ENCODE results near the gene LSM7.

The LSM7 gene

DNA sequence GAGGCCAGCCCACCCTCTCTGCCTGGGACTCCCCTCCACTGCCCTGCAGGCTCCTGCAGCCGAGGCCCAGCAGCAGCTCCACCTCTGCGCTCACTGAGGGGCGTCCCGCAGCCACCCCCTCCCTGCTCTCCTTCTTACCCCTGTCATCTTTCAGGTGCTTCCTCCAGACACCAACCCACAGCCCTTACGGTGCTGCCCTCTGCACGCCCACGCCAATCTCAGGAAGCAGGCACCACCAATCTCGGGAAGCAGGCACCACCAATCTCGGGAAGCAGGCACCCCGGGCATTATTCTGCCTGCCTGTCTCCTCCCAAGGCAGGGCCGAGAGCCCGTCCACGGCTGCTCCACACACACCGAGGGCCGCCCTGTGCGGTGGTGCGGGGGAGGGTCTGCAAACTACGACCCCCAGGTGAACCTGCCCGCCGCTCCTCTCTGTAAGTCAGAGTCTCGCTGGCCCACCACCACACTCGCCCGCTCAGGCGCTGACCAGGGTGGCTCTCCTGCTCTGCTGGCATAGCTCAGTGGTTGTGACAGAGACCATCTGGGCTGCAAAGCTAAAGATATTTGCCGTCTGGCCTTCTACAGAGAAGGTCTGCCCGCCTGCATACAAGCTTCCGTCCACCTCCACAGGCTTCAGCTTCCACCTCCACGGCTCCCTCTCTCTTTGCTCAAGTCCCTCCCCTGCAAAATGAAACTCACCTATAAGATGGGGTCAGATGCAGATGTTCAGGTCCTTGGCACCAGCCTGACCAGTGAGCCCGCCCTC, 2.9 kb downstream of the LSM7 start:
- no peaks in the 10 kb centered on the region for H3K27me3 ChIP-seq (ENCODE audit: insufficient read depth, insufficient read length)
- no peak for TF ChIP-seq YY1 (IDR thresholded peaks at IDR 0.05; ENCODE audit: insufficient read depth, insufficient read length)
- TF ChIP-seq SUZ12 (IDR thresholded peaks at IDR 0.05; ENCODE audit: extremely low read depth, insufficient read depth, insufficient read length), result no peak
- no peak for TF ChIP-seq ZNF274 (IDR thresholded peaks at IDR 0.05; ENCODE audit: low read depth, low read length)
- no peak overlapping the region for H3K4me3 ChIP-seq (ENCODE audit: insufficient read length, low read depth)
- no peaks in the 10 kb centered on the region for H3K9me3 ChIP-seq (ENCODE audit: insufficient read depth, low read length)
- DNase-seq (ENCODE audit: low read depth, low spot score), result no peak
- H3K4me1 ChIP-seq (ENCODE audit: insufficient read depth, insufficient read length), result peaks cover 11% of the 10 kb centered on the region
- H3K36me3 ChIP-seq (ENCODE audit: insufficient read depth, insufficient read length, low read length), result peaks cover 63% of the 10 kb centered on the region
- H3K9ac ChIP-seq (ENCODE audit: insufficient read length, low read depth), result no peak overlapping the region

DNA sequence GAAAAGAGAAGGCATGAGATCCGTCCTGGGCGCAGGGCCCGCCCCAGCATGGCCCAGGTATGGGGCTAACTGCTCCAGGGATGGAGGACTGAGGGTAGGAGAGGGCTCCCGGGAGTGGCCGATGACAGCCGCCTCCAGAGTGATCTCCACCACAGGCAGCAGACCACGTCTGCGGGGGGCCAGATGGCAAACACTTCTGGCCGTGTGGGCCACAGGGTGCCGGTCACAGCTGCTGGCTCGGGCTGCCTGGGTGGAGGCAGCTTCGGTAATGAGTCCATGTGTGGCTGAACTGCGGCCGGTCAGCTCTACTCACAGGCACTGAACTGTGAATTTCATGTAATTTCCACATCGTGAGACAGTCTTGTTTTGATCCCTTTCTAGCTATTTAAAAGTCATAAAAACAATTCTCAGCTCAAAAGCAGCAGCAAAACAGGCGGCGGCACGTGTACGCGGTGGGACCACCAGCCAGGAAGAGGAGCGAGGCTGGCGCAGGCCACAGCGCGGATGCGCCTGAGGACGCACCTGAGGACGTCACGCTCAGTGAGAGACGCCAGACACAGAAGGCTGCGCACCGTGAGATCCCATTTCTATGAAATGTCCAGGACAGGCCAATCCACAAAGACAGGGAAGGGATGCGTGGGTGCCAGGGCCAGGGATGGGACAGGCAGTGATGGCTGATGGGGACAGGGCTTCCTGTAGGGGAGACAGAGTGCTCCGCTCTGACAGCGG, 4.0 kb downstream of the LSM7 start:
- no peak for DNase-seq (ENCODE audit: low read depth, low spot score)

DNA sequence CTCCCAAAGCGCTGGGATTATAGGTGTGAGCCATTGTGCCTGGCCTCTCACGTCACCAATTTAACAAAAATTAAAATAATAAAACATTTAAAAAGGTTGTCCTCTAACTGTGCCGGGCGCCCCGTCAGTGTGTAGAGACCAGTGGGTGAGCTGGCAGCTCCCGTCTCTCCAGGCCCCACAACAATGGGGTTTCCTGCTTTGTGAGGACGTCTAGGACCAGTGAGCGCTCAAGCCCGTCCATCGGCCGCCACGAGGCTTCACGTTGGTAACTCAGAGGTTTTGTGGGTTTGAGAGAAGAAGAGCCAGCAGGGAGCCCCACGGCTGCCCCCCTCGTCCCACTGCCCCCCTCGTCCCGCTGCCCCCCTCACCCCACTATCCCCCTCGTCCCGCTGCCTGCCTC, 4.7 kb downstream of the LSM7 start:
- no peak overlapping the region for H3K4me3 ChIP-seq (ENCODE audit: insufficient read length, low read depth)
- H3K27me3 ChIP-seq (ENCODE audit: insufficient read depth, insufficient read length), result no peaks in the 10 kb centered on the region
- H3K9ac ChIP-seq (ENCODE audit: insufficient read length, low read depth), result no peak overlapping the region
- H3K4me1 ChIP-seq (ENCODE audit: insufficient read depth, insufficient read length), result peaks cover 8% of the 10 kb centered on the region
- peaks cover 61% of the 10 kb centered on the region for H3K36me3 ChIP-seq (ENCODE audit: insufficient read depth, insufficient read length, low read length)
- no peak for DNase-seq (ENCODE audit: low read depth, low spot score)
- no peaks in the 10 kb centered on the region for H3K9me3 ChIP-seq (ENCODE audit: insufficient read depth, low read length)
- TF ChIP-seq ZNF274 (IDR thresholded peaks at IDR 0.05; ENCODE audit: low read depth, low read length) (no peak), YY1 (IDR thresholded peaks at IDR 0.05; ENCODE audit: insufficient read depth, insufficient read length) (no peak), SUZ12 (IDR thresholded peaks at IDR 0.05; ENCODE audit: extremely low read depth, insufficient read depth, insufficient read length) (no peak)

More for the DNA sequence above, 4.0 kb downstream of the LSM7 start:
- TF ChIP-seq YY1 (IDR thresholded peaks at IDR 0.05; ENCODE audit: insufficient read depth, insufficient read length) (no peak), SUZ12 (IDR thresholded peaks at IDR 0.05; ENCODE audit: extremely low read depth, insufficient read depth, insufficient read length) (no peak), ZNF274 (IDR thresholded peaks at IDR 0.05; ENCODE audit: low read depth, low read length) (no peak)
- Histone ChIP-seq H3K36me3 (ENCODE audit: insufficient read depth, insufficient read length, low read length) (peaks cover 61% of the 10 kb centered on the region), H3K4me1 (ENCODE audit: insufficient read depth, insufficient read length) (peaks cover 11% of the 10 kb centered on the region), H3K9me3 (ENCODE audit: insufficient read depth, low read length) (no peaks in the 10 kb centered on the region), H3K9ac (ENCODE audit: insufficient read length, low read depth) (no peak overlapping the region), H3K27me3 (ENCODE audit: insufficient read depth, insufficient read length) (no peaks in the 10 kb centered on the region), H3K4me3 (ENCODE audit: insufficient read length, low read depth) (no peak overlapping the region)

DNA sequence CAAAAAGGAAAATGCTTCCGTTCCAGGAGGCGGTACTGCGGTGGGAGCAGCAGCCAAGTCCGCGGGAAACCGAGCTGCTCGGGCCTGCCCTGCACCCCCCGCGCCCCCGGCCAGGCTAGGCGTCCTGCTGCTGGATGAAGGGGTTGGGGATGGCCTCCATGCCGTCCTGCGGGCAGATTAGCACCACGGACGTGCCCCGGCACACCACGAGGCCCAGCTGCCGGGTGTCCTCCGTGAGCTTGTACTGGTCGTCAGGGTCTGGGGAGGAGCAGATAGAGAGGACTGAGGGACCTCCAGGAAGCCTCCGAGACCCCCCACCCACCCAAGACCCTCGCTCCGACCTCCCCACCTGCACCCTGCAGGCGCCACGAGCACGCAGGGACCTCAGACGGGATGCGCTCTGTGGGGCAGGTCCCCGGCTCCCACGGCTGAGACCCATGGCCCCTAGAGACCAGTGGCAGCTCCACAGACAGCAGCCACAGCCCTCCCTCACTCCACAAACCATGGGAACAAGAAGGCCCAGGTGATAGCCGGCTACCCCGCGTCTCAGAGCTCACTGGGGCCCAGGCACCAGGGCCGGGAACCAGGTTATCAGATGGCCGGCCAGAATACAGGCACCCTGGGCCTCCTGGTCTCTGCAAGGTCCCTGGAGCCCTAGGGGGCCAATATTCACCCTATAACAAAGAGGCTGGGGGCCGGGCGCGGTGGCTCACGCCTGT, 6.7 kb downstream of the LSM7 start:
- Histone ChIP-seq H3K9ac (ENCODE audit: insufficient read length, low read depth) (no peak overlapping the region), H3K27me3 (ENCODE audit: insufficient read depth, insufficient read length) (no peaks in the 10 kb centered on the region), H3K4me3 (ENCODE audit: insufficient read length, low read depth) (no peak overlapping the region), H3K4me1 (ENCODE audit: insufficient read depth, insufficient read length) (peaks cover 11% of the 10 kb centered on the region), H3K36me3 (ENCODE audit: insufficient read depth, insufficient read length, low read length) (peaks cover 57% of the 10 kb centered on the region), H3K9me3 (ENCODE audit: insufficient read depth, low read length) (no peaks in the 10 kb centered on the region)
- TF ChIP-seq YY1 (IDR thresholded peaks at IDR 0.05; ENCODE audit: insufficient read depth, insufficient read length) (no peak), ZNF274 (IDR thresholded peaks at IDR 0.05; ENCODE audit: low read depth, low read length) (no peak), SUZ12 (IDR thresholded peaks at IDR 0.05; ENCODE audit: extremely low read depth, insufficient read depth, insufficient read length) (no peak)
- no peak for DNase-seq (ENCODE audit: low read depth, low spot score)

DNA sequence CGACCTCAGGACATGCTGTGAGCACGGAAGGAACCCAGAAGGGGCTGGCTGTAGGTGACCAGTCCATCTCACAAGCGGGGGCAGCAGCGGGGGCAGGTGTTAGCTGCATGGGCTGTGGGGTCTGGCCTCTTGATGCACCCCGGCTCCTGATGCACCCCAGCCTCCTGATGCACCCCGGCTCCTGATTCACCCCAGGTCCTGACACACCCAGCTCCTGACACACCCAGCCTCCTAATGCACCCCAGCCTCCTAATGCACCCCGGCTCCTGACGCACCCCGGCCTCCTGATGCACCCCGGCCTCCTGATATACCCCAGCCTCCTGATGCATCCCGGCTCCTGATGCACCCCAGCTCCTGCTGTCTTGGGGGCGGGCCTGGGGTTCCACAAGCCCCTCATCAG, 7.4 kb downstream of the LSM7 start:
- Histone ChIP-seq H3K4me3 (ENCODE audit: insufficient read length, low read depth) (no peak overlapping the region), H3K36me3 (ENCODE audit: insufficient read depth, insufficient read length, low read length) (peaks cover 50% of the 10 kb centered on the region), H3K9ac (ENCODE audit: insufficient read length, low read depth) (no peak overlapping the region), H3K4me1 (ENCODE audit: insufficient read depth, insufficient read length) (peaks cover 16% of the 10 kb centered on the region), H3K9me3 (ENCODE audit: insufficient read depth, low read length) (no peaks in the 10 kb centered on the region), H3K27me3 (ENCODE audit: insufficient read depth, insufficient read length) (no peaks in the 10 kb centered on the region)
- no peak for DNase-seq (ENCODE audit: low read depth, low spot score)
- TF ChIP-seq SUZ12 (IDR thresholded peaks at IDR 0.05; ENCODE audit: extremely low read depth, insufficient read depth, insufficient read length), result no peak
- no peak for TF ChIP-seq YY1 (IDR thresholded peaks at IDR 0.05; ENCODE audit: insufficient read depth, insufficient read length)
- TF ChIP-seq ZNF274 (IDR thresholded peaks at IDR 0.05; ENCODE audit: low read depth, low read length), result no peak

DNA sequence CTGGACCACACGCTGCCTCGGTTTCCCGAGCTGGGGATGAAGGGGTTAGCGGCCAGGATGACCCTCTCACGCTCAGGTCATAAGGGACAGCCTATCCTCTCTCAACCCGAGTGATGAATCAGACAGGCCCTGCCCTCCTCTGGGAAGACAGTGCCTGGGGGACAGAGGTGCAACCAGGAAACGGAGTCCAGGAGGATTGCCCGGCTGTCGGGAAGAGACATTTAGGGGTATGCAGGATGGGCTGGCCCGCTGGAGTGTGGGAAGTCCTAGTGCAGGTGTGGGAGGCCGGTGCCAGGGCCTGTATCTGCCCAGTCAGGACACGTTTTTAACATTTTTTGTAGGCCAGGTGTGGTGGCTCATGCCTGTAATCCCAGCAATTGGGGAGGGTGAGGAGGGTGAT, 8.3 kb downstream of the LSM7 start:
- peaks cover 6% of the 10 kb centered on the region for H3K9me3 ChIP-seq (ENCODE audit: insufficient read depth, low read length)
- no peak overlapping the region for H3K4me3 ChIP-seq (ENCODE audit: insufficient read length, low read depth)
- no peaks in the 10 kb centered on the region for H3K27me3 ChIP-seq (ENCODE audit: insufficient read depth, insufficient read length)
- TF ChIP-seq ZNF274 (IDR thresholded peaks at IDR 0.05; ENCODE audit: low read depth, low read length) (no peak), YY1 (IDR thresholded peaks at IDR 0.05; ENCODE audit: insufficient read depth, insufficient read length) (no peak), SUZ12 (IDR thresholded peaks at IDR 0.05; ENCODE audit: extremely low read depth, insufficient read depth, insufficient read length) (no peak)
- H3K4me1 ChIP-seq (ENCODE audit: insufficient read depth, insufficient read length), result peaks cover 13% of the 10 kb centered on the region
- no peak overlapping the region for H3K9ac ChIP-seq (ENCODE audit: insufficient read length, low read depth)
- peaks cover 41% of the 10 kb centered on the region for H3K36me3 ChIP-seq (ENCODE audit: insufficient read depth, insufficient read length, low read length)
- DNase-seq (ENCODE audit: low read depth, low spot score), result no peak

DNA sequence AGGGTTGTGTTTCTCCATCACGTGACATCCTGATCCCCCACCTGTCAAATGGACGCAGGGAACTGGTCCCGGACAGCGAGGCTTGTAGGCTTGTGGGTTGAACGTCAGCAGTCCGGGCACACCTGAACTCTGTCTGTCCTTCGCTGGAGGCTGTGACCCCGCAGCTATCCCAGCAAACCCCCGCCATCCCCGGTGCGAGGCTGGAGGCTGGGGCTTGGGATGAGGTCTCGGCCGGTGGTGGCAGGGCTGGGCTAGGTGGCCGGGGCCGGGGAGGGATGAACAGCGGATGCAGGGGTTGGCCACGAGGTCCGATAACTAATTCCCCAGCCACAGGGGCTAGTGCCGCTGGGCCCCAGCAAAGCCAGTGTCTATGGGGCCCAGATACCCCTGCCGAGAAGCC, 8.8 kb downstream of the LSM7 start:
- Histone ChIP-seq H3K9me3 (ENCODE audit: insufficient read depth, low read length) (peaks cover 11% of the 10 kb centered on the region), H3K9ac (ENCODE audit: insufficient read length, low read depth) (peak overlapping the region; percentile 21), H3K4me1 (ENCODE audit: insufficient read depth, insufficient read length) (peaks cover 13% of the 10 kb centered on the region), H3K27me3 (ENCODE audit: insufficient read depth, insufficient read length) (no peaks in the 10 kb centered on the region), H3K4me3 (ENCODE audit: insufficient read length, low read depth) (no peak overlapping the region), H3K36me3 (ENCODE audit: insufficient read depth, insufficient read length, low read length) (peaks cover 36% of the 10 kb centered on the region)
- TF ChIP-seq ZNF274 (IDR thresholded peaks at IDR 0.05; ENCODE audit: low read depth, low read length) (no peak), YY1 (IDR thresholded peaks at IDR 0.05; ENCODE audit: insufficient read depth, insufficient read length) (no peak), SUZ12 (IDR thresholded peaks at IDR 0.05; ENCODE audit: extremely low read depth, insufficient read depth, insufficient read length) (no peak)
- DNase-seq (ENCODE audit: low read depth, low spot score), result no peak

Measured in NT2/D1 (cell line).